Neuron (in vitro differentiated cells): Measurements from ENCODE around the gene RASD1.
"Not testable (repeated sequence)": the region's sequence is repeated elsewhere in the genome, so short reads cannot be mapped to it uniquely, and the experiment has no call there.

Experiments
- H2AFZ ChIP-seq: one replicate; pipeline ENCODE4 v1.6.1; 2013; ENCODE audit warnings: low read depth, mild to moderate bottlenecking, inconsistent platforms, low read length, moderate library complexity
- H3K27me3 ChIP-seq: one replicate; pipeline ENCODE4 v1.6.1; 2013; ENCODE audit warnings: low read length; ENCODE audit not compliant: insufficient read depth
- H3K36me3 ChIP-seq: one replicate; pipeline ENCODE4 v1.6.1; 2013; ENCODE audit warnings: low read length; ENCODE audit not compliant: insufficient read depth
- H3K4me1 ChIP-seq: one replicate; pipeline ENCODE4 v1.6.1; 2013; ENCODE audit warnings: low read length; ENCODE audit not compliant: insufficient read depth
- H3K4me3 ChIP-seq: 2 replicates; pipeline ENCODE4 v1.5.1; 2013; ENCODE audit warnings: mild to moderate bottlenecking, low read length, moderate library complexity
- H3K9me3 ChIP-seq: one replicate; pipeline ENCODE4 v1.6.1; 2013; ENCODE audit warnings: low read length

The RASD1 gene

GRCh38 chr17:17460038-17460437 is 36.2 kb downstream of the RASD1 start:
- no peaks in the 10 kb centered on the region for H3K27me3 ChIP-seq
- H3K36me3 ChIP-seq: no peaks in the 10 kb centered on the region
- no peaks in the 10 kb centered on the region for H3K4me1 ChIP-seq
- H3K4me3 ChIP-seq: no peak overlapping the region
- no peaks in the 10 kb centered on the region for H3K9me3 ChIP-seq
- no peak overlapping the region for H2AFZ ChIP-seq

DNA sequence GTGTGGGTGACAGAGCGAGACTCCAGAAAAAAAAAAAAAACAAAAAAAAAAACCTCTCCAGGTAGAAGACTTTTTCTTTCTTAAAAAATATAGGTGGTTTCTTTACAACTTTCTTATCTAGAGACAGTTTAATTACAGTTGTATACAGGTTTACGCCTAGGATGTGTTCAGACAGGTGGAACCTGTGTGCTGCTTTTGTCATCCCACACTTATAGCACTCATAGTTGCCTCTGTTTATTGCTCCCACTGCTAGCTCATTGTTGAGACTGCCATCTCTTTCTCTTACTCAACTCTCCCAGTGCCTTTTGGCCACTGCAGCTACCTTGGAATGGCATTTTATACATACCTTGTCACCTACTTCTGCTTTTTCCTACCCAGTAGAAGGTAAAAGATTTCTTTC is 38.5 kb downstream of the RASD1 start:
- no peaks in the 10 kb centered on the region for H3K36me3 ChIP-seq
- no peak overlapping the region for H3K4me3 ChIP-seq
- no peak overlapping the region for H2AFZ ChIP-seq
- H3K4me1 ChIP-seq: no peaks in the 10 kb centered on the region
- no peaks in the 10 kb centered on the region for H3K27me3 ChIP-seq
- no peaks in the 10 kb centered on the region for H3K9me3 ChIP-seq

DNA sequence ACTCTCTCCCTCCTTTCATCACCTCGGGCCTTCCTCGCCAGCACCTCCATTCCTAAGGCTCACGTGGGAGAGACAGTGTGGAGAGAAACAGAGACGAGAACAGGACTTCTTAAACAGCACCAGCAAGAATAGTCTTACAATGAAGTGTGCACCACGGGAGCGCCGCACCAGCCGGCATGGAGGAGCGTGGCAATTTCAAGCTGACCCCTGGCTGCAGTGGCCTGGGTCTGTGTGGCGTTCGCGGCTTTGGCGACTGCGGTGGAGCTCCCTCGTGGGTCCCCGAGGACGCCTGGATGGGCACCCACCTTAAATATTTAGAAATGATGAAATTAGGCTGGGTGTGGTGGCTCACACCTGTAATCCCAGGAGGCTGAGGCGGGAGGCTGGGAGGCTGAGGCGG is 39.9 kb downstream of the RASD1 start:
- Histone ChIP-seq H3K4me3 (no peak overlapping the region), H3K36me3 (no peaks in the 10 kb centered on the region), H3K27me3 (no peaks in the 10 kb centered on the region), H2AFZ (no peak overlapping the region), H3K4me1 (no peaks in the 10 kb centered on the region), H3K9me3 (no peaks in the 10 kb centered on the region)

GRCh38 chr17:17455173-17455572 is 41.0 kb downstream of the RASD1 start:
- no peaks in the 10 kb centered on the region for H3K36me3 ChIP-seq
- no peaks in the 10 kb centered on the region for H3K9me3 ChIP-seq
- no peak overlapping the region for H2AFZ ChIP-seq
- no peak overlapping the region for H3K4me3 ChIP-seq
- H3K4me1 ChIP-seq: no peaks in the 10 kb centered on the region
- H3K27me3 ChIP-seq: peaks cover 4% of the 10 kb centered on the region

- not testable (repeated sequence) for H3K36me3 ChIP-seq, H3K4me1 ChIP-seq, H2AFZ ChIP-seq, H3K4me3 ChIP-seq, H3K9me3 ChIP-seq, H3K27me3 ChIP-seq
These were observed 41.5 kb downstream of the RASD1 start for GRCh38 chr17:17454700-17455099.

DNA sequence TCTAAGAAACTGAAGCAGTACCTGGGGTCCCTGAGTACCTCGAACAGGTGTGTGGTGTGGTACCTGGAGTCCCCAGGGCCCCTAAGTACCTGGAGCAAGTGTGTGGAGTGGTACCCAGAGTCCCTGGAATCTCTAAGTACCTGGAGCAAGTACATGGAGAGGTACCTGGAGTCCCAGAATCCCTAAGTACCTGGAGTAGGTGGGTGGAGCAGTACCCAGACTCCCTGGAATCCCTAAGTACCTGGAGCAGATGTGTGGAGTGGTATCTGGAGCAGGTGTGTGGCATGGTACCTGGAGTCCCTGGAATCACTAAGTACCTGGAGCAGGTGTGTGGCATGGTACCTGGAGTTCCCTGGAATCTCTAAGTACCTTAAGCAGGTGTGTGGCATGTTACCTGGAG is 41.9 kb downstream of the RASD1 start:
- no peaks in the 10 kb centered on the region for H3K36me3 ChIP-seq
- H2AFZ ChIP-seq: no peak overlapping the region
- no peaks in the 10 kb centered on the region for H3K4me1 ChIP-seq
- H3K4me3 ChIP-seq: no peak overlapping the region
- H3K9me3 ChIP-seq: no peaks in the 10 kb centered on the region
- peaks cover 4% of the 10 kb centered on the region for H3K27me3 ChIP-seq

DNA sequence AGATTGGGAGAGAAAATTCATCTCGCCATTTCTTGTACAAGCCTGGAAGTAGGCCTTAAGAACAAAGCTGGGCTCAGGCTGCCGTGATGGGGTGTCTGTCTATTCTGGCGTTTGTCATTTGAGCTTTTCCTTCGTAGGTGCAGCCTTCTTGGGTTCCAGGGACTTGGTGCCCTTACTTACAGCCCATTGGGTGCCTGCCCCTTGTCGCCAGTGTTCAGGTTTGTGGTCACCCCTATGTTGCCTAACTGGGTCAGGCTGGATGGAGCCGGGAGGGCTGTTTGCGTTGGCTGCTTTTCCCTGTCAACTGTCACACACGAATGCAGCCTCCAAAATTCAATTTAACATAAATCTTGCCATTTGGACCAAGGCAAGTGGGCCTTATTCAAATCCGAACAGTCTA is 43.1 kb downstream of the RASD1 start:
- Histone ChIP-seq H3K4me1 (no peaks in the 10 kb centered on the region), H3K27me3 (peaks cover 4% of the 10 kb centered on the region), H2AFZ (no peak overlapping the region), H3K4me3 (no peak overlapping the region), H3K36me3 (no peaks in the 10 kb centered on the region), H3K9me3 (no peaks in the 10 kb centered on the region)

GRCh38 chr17:17448723-17449122 is 47.5 kb downstream of the RASD1 start:
- Histone ChIP-seq H3K4me1 (no peaks in the 10 kb centered on the region), H3K36me3 (no peaks in the 10 kb centered on the region), H3K4me3 (no peak overlapping the region), H3K27me3 (peaks cover 4% of the 10 kb centered on the region), H2AFZ (no peak overlapping the region), H3K9me3 (no peaks in the 10 kb centered on the region)

DNA sequence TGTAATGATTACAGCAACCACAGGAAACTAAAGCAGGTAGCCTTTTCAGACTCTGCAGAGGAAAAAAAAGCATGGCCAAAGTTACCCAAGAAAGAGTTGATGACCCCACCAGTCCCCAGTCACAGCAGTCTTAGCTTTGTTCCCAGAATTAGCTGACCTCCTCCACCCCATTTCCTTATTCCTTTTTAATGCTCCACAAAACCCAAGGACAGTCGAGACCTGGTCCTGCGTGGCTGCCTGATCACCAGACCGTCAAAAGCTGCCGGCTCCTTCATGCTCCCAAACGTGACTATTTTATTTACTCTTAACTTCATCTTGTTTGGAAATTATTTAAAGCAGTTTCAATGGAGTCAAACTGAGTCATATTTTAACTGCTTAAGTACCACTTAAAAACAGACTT is 48.1 kb downstream of the RASD1 start:
- Histone ChIP-seq H2AFZ (no peak overlapping the region), H3K36me3 (no peaks in the 10 kb centered on the region), H3K4me1 (no peaks in the 10 kb centered on the region), H3K9me3 (no peaks in the 10 kb centered on the region), H3K27me3 (peaks cover 4% of the 10 kb centered on the region), H3K4me3 (no peak overlapping the region)

- no peak overlapping the region for H2AFZ ChIP-seq
- no peaks in the 10 kb centered on the region for H3K4me1 ChIP-seq
- H3K9me3 ChIP-seq: no peaks in the 10 kb centered on the region
- H3K36me3 ChIP-seq: no peaks in the 10 kb centered on the region
- peaks cover 4% of the 10 kb centered on the region for H3K27me3 ChIP-seq
- H3K4me3 ChIP-seq: no peak overlapping the region
These were observed 48.9 kb downstream of the RASD1 start for GRCh38 chr17:17447264-17447663.

DNA sequence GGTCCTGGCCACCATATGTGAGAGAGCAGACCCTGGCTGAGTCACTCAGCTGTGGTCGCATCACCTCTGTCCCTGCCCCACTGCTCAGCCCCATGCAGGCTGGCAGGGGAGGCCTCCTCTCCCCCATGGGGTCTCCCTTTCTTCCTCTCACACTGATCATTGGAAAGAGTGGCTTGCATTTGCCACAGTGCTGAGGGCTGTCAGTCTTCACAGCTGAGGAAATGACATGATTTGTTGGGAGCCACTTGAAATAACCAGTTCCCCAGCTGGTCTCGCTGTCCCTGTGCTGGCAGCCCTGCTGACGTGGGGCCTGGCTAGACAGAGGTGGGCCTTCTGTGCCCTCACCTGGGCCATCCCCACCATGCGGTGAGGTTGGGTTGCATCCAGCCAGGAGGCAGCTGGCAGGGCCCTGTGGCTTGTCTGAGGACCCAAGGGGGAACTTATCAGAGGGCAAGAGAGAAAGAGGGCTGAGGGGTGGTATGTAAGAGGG is 49.5 kb downstream of the RASD1 start:
- no peaks in the 10 kb centered on the region for H3K9me3 ChIP-seq
- H3K4me3 ChIP-seq: no peak overlapping the region

GRCh38 chr17:17445925-17446665 is 50.1 kb downstream of the RASD1 start:
- no peaks in the 10 kb centered on the region for H3K9me3 ChIP-seq
- peaks cover 2% of the 10 kb centered on the region for H3K27me3 ChIP-seq

More for the DNA sequence above, 49.5 kb downstream of the RASD1 start:
- Histone ChIP-seq H3K36me3 (no peaks in the 10 kb centered on the region), H3K4me1 (no peaks in the 10 kb centered on the region), H3K27me3 (peaks cover 4% of the 10 kb centered on the region), H2AFZ (no peak overlapping the region)

DNA sequence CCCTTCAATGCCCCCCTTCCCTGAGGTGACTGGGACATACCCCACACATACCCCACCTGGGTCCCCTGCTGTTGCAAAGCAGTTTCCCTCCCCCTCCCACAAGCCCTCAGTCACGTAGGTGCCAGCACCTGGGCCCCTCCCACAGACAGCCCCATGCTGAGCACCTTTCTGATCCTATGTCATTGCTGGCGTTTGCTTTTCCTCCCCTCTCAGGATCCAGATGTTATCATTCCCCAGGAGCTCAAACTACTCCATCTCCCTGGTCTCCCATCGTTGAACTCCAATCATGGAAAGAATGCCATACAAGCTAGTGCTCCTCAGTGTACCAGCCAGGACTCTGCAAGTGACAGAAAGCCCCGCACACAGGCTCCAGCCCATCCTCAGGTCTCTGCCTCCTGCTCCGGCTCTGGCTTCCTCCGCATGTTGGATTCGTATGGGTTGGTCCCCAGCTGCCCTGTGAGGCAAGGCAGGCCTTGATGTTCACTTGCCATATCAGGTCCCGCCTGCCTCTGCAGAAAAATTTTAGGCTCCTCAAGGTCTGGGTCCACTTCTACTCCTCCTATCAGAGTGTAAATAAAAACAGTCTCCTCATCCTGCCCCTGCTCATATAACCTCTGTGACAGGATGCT is 50.8 kb downstream of the RASD1 start:
- no peaks in the 10 kb centered on the region for H3K9me3 ChIP-seq
- H3K36me3 ChIP-seq: no peaks in the 10 kb centered on the region

More at GRCh38 chr17:17445925-17446665, 50.1 kb downstream of the RASD1 start:
- no peak overlapping the region for H2AFZ ChIP-seq
- H3K36me3 ChIP-seq: no peaks in the 10 kb centered on the region
- H3K4me1 ChIP-seq: no peaks in the 10 kb centered on the region
- no peak overlapping the region for H3K4me3 ChIP-seq

More for the DNA sequence above, 50.8 kb downstream of the RASD1 start:
- Histone ChIP-seq H3K4me1 (no peaks in the 10 kb centered on the region), H3K4me3 (no peak overlapping the region), H3K27me3 (no peaks in the 10 kb centered on the region), H2AFZ (no peak overlapping the region)
